ENCODE data around the gene ASB4.
"Not testable (repeated sequence)": the region's sequence is repeated elsewhere in the genome, so short reads cannot be mapped to it uniquely, and the experiment has no call there.

Gene ASB4

GRCh38 chr7:95549818-95550529 is 64.2 kb downstream of the ASB4 start:
- in situ Hi-C loops (cut with MboI; ENCODE audit: low sequenced_read_pairs) = no loop called here

GRCh38 chr7:95550546-95550945 is 64.8 kb downstream of the ASB4 start:
- in situ Hi-C loops (cut with MboI; ENCODE audit: low sequenced_read_pairs) = no loop called here

GRCh38 chr7:95552010-95552926 is 66.5 kb downstream of the ASB4 start:
- in situ Hi-C loops (cut with MboI; ENCODE audit: low sequenced_read_pairs) = not testable (repeated sequence)

- in situ Hi-C loops (cut with MboI; ENCODE audit: low sequenced_read_pairs) = no loop called here
These were observed 68.2 kb downstream of the ASB4 start for GRCh38 chr7:95553939-95554338.

- in situ Hi-C loops (cut with MboI; ENCODE audit: low sequenced_read_pairs) = no loop called here
These were observed 71.0 kb downstream of the ASB4 start for GRCh38 chr7:95556777-95557176.

GRCh38 chr7:95558864-95559263 is 73.1 kb downstream of the ASB4 start:
- in situ Hi-C loops (cut with MboI; ENCODE audit: low sequenced_read_pairs) = no loop called here

GRCh38 chr7:95560674-95561073 is 74.9 kb downstream of the ASB4 start:
- in situ Hi-C loops (cut with MboI; ENCODE audit: low sequenced_read_pairs) = no loop called here

- in situ Hi-C loops (cut with MboI; ENCODE audit: low sequenced_read_pairs) = no loop called here
These were observed 84.0 kb downstream of the ASB4 start for GRCh38 chr7:95569720-95570119.

- in situ Hi-C loops (cut with MboI; ENCODE audit: low sequenced_read_pairs) = no loop called here
These were observed 91.4 kb downstream of the ASB4 start for GRCh38 chr7:95577137-95577536.

GRCh38 chr7:95578299-95578855 is 92.6 kb downstream of the ASB4 start:
- in situ Hi-C loops (cut with MboI; ENCODE audit: low sequenced_read_pairs) = no loop called here

- in situ Hi-C loops (cut with MboI; ENCODE audit: low sequenced_read_pairs) = no loop called here
These were observed 93.6 kb downstream of the ASB4 start for GRCh38 chr7:95579318-95579717.

GRCh38 chr7:95581467-95581866 is 95.7 kb downstream of the ASB4 start:
- in situ Hi-C loops (cut with MboI; ENCODE audit: low sequenced_read_pairs) = no loop called here

GRCh38 chr7:95582578-95583293 is 97.0 kb downstream of the ASB4 start:
- in situ Hi-C loops (cut with MboI; ENCODE audit: low sequenced_read_pairs) = no loop called here

- in situ Hi-C loops (cut with MboI; ENCODE audit: low sequenced_read_pairs) = no loop called here
These were observed 98.3 kb downstream of the ASB4 start for GRCh38 chr7:95583834-95584621.

- in situ Hi-C loops (cut with MboI; ENCODE audit: low sequenced_read_pairs) = no loop called here
These were observed 99.2 kb downstream of the ASB4 start for GRCh38 chr7:95584769-95585425.

GRCh38 chr7:95585426-95585789 is 99.7 kb downstream of the ASB4 start:
- in situ Hi-C loops (cut with MboI; ENCODE audit: low sequenced_read_pairs) = no loop called here

GRCh38 chr7:95586951-95587301 is 101.2 kb downstream of the ASB4 start:
- in situ Hi-C loops (cut with MboI; ENCODE audit: low sequenced_read_pairs) = no loop called here

GRCh38 chr7:95589031-95589430 is 103.3 kb downstream of the ASB4 start:
- in situ Hi-C loops (cut with MboI; ENCODE audit: low sequenced_read_pairs) = no loop called here

GRCh38 chr7:95589766-95590165 is 104.0 kb downstream of the ASB4 start:
- in situ Hi-C loops (cut with MboI; ENCODE audit: low sequenced_read_pairs) = no loop called here
